B cell (primary cell): Measurements from ENCODE around the gene ARFGAP1.

ENCODE experiments used
- EZH2 ChIP-seq: IDR thresholded peaks from 2 replicates; pipeline ENCODE4 v1.6.1; 2012; ENCODE audit warnings: borderline replicate concordance, low read depth, mild to moderate bottlenecking, moderate library complexity, low read length; ENCODE audit not compliant: insufficient read depth, poor library complexity, severe bottlenecking
- TF ChIP-seq, protein P1 (sequence below): fragments of 200-600 bp; IDR thresholded peaks from one replicate; pipeline ENCODE4 v1.8.0; 2022; ENCODE audit warnings: antibody characterized with exemption, mild to moderate bottlenecking

DNA sequence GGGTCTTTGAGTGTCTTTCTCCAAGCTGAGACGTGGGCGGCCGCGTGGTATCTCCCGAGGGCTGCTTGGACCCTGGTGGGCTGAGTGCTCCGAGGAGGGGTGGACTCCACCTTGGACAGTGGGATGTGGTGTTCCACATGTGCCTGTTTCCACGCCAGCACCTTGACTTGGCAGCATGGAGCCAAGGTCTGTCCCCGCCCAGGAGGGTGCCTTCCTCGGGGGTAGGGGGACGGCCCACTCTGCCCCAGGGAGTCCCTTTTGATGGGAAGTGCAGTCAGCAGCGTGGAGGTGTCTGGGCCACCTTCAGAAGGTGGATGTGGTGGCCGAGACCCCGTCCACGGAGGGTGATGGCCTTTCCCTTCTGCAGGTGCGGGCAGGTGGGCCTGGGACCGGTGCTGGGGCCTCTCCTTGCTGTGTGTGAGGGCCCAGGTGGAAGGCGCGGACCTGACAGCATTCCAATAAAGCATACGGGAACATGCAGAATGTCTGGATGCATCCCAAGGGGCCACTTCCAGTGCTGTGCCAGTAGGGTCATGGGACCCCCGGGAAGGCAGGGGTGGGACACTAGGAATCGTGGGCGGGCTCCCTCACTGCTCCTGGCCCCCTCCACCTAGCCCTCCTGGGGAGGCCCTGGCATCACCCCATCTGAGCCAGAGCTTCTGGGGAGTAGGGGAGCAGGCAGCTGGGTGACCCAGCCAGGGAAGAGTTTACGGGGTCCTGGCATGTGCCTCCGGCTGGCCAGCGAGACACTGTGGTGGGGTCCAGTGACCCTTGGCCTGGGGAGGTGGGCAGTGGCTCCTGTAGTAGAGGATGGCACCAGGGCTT, 16.9 kb downstream of the ARFGAP1 start:
- TF ChIP-seq, protein P1, sequence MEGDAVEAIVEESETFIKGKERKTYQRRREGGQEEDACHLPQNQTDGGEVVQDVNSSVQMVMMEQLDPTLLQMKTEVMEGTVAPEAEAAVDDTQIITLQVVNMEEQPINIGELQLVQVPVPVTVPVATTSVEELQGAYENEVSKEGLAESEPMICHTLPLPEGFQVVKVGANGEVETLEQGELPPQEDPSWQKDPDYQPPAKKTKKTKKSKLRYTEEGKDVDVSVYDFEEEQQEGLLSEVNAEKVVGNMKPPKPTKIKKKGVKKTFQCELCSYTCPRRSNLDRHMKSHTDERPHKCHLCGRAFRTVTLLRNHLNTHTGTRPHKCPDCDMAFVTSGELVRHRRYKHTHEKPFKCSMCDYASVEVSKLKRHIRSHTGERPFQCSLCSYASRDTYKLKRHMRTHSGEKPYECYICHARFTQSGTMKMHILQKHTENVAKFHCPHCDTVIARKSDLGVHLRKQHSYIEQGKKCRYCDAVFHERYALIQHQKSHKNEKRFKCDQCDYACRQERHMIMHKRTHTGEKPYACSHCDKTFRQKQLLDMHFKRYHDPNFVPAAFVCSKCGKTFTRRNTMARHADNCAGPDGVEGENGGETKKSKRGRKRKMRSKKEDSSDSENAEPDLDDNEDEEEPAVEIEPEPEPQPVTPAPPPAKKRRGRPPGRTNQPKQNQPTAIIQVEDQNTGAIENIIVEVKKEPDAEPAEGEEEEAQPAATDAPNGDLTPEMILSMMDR, result no peak
- no peak for TF ChIP-seq EZH2
